ENCODE measurements around the gene ADAMTSL1. TPM values are rescaled to one million over a fixed set of nuclear protein-coding genes. Genes with fewer than 3 reads are reported as not detected.

The ADAMTSL1 gene
- total RNA-seq, 1 experiment from 2014 or later = not detected

GRCh38 chr9:18457510-18457909 lies 16.4 kb upstream of the ADAMTSL1 start:
- no peaks in the 10 kb centered on the region for H3K4me1 ChIP-seq (ENCODE audit: control insufficient read depth, insufficient read depth, low read length)
- ChIA-PET POLR2A (no interaction called here), CTCF (no interaction called here)
- intact Hi-C loops (cut with micrococcal nuclease; ENCODE audit: unreplicated experiment) (no loop called here), in situ Hi-C loops (cut with HindIII; ENCODE audit: low pct_unique_long_range_greater_than_20kb, low sequenced_read_pairs) (no loop called here)
- no peak overlapping the region for H3K4me3 ChIP-seq (ENCODE audit: low read depth in 2 of 2, low read length in 2 of 2)
- TF ChIP-seq TCF7L2 (IDR thresholded peaks at IDR 0.05; ENCODE audit: low read depth, low read length) (no peak), CTCF (IDR thresholded peaks at IDR 0.05) (no peak), SIN3A (IDR thresholded peaks at IDR 0.05; ENCODE audit: borderline replicate concordance, insufficient read depth, low read depth, low read length) (no peak), POLR2AphosphoS5 (IDR thresholded peaks at IDR 0.05; ENCODE audit: low read depth, low read length) (no peak)
- BruUV-seq (replicated peaks) = no TSS peak
- no peaks in the 10 kb centered on the region for H3K36me3 ChIP-seq (ENCODE audit: control insufficient read depth, insufficient read depth, low read length)
- H3K27me3 ChIP-seq (ENCODE audit: control insufficient read depth, insufficient read depth, low read length) = no peaks in the 10 kb centered on the region
- H3K9me3 ChIP-seq (ENCODE audit: control insufficient read depth, insufficient read depth, low read depth, low read length) = no peaks in the 10 kb centered on the region
- no peak for DNase-seq (ENCODE audit: low read depth, low spot score)
- no peak for ATAC-seq
- no peak overlapping the region for H3K27ac ChIP-seq (ENCODE audit: low read length)

GRCh38 chr9:18459962-18460584 lies 13.9 kb upstream of the ADAMTSL1 start:
- BruUV-seq (replicated peaks) = no TSS peak
- TF ChIP-seq POLR2AphosphoS5 (IDR thresholded peaks at IDR 0.05; ENCODE audit: low read depth, low read length) (no peak), REST (IDR thresholded peaks at IDR 0.05; ENCODE audit: insufficient read depth in 1 of 2, low read depth in 2 of 2, low read length in 1 of 2) (no peak)
- Histone ChIP-seq H3K4me3 (ENCODE audit: low read depth in 2 of 2, low read length in 2 of 2) (no peak overlapping the region), H3K27ac (ENCODE audit: low read length) (no peak overlapping the region), H3K27me3 (ENCODE audit: control insufficient read depth, insufficient read depth, low read length) (no peaks in the 10 kb centered on the region), H3K9me3 (ENCODE audit: control insufficient read depth, insufficient read depth, low read depth, low read length) (no peaks in the 10 kb centered on the region), H3K4me1 (ENCODE audit: control insufficient read depth, insufficient read depth, low read length) (no peaks in the 10 kb centered on the region), H3K36me3 (ENCODE audit: control insufficient read depth, insufficient read depth, low read length) (no peaks in the 10 kb centered on the region)
- DNase-seq (ENCODE audit: low read depth, low spot score) (no peak), ATAC-seq (no peak)
- in situ Hi-C loops (cut with HindIII; ENCODE audit: low pct_unique_long_range_greater_than_20kb, low sequenced_read_pairs) (no loop called here), intact Hi-C loops (cut with micrococcal nuclease; ENCODE audit: unreplicated experiment) (no loop called here)
- CTCF ChIA-PET = no interaction called here
- POLR2A ChIA-PET = no interaction called here

- intact Hi-C loops (cut with micrococcal nuclease; ENCODE audit: unreplicated experiment) = no loop called here
- in situ Hi-C loops (cut with HindIII; ENCODE audit: low pct_unique_long_range_greater_than_20kb, low sequenced_read_pairs) = no loop called here
- ATAC-seq (no peak), DNase-seq (ENCODE audit: low read depth, low spot score) (no peak)
- TF ChIP-seq SIN3A (IDR thresholded peaks at IDR 0.05; ENCODE audit: borderline replicate concordance, insufficient read depth, low read depth, low read length) = no peak
- no peak for TF ChIP-seq REST (IDR thresholded peaks at IDR 0.05; ENCODE audit: insufficient read depth in 1 of 2, low read depth in 2 of 2, low read length in 1 of 2)
- TF ChIP-seq POLR2AphosphoS5 (IDR thresholded peaks at IDR 0.05; ENCODE audit: low read depth, low read length) = no peak
- no peak for TF ChIP-seq CTCF (IDR thresholded peaks at IDR 0.05)
- no peak for TF ChIP-seq TCF7L2 (IDR thresholded peaks at IDR 0.05; ENCODE audit: low read depth, low read length)
- Histone ChIP-seq H3K9me3 (ENCODE audit: control insufficient read depth, insufficient read depth, low read depth, low read length) (no peaks in the 10 kb centered on the region), H3K36me3 (ENCODE audit: control insufficient read depth, insufficient read depth, low read length) (no peaks in the 10 kb centered on the region), H3K27me3 (ENCODE audit: control insufficient read depth, insufficient read depth, low read length) (no peaks in the 10 kb centered on the region), H3K4me1 (ENCODE audit: control insufficient read depth, insufficient read depth, low read length) (no peaks in the 10 kb centered on the region), H3K4me3 (ENCODE audit: low read depth in 2 of 2, low read length in 2 of 2) (no peak overlapping the region), H3K27ac (ENCODE audit: low read length) (no peak overlapping the region)
- CTCF ChIA-PET = no interaction called here
- POLR2A ChIA-PET = no interaction called here
- no TSS peak for BruUV-seq (replicated peaks)
Observed at GRCh38 chr9:18461496-18461895, 12.5 kb upstream of the ADAMTSL1 start.

Measured in Panc1 (cell line).